Panc1 (cell line): ENCODE data around the gene OR51E1.

Experiments
- POLR2AphosphoS5 ChIP-seq: IDR thresholded peaks from 2 replicates; pipeline ENCODE4 v1.6.1; 2012; ENCODE audit warnings: mild to moderate bottlenecking, low read depth, low read length, moderate library complexity
- SIN3A ChIP-seq: IDR thresholded peaks from 2 replicates; pipeline ENCODE4 v1.6.1; 2012; ENCODE audit warnings: low read depth, mild to moderate bottlenecking, low read length, moderate library complexity, borderline replicate concordance; ENCODE audit not compliant: insufficient read depth
- TCF7L2 ChIP-seq: IDR thresholded peaks from 2 replicates; pipeline ENCODE4 v1.6.1; 2011; ENCODE audit warnings: mild to moderate bottlenecking, low read depth, low read length, inconsistent platforms
- TF ChIP-seq, protein P1 (sequence below): fragments of 450-650 bp; IDR thresholded peaks from 2 replicates; pipeline ENCODE4 v1.5.1; 2017; ENCODE audit warnings: mild to moderate bottlenecking
- TF ChIP-seq, protein P2 (sequence below), 2 experiments: IDR thresholded peaks; 2 replicates each; pipeline ENCODE4 v1.6.1; 2011 to 2012; ENCODE audit warnings: low read depth in 2 of 2, control low read depth in 1 of 2, low read length in 1 of 2, mild to moderate bottlenecking in 1 of 2, moderate library complexity in 1 of 2; ENCODE audit not compliant: insufficient read depth in 1 of 2

DNA sequence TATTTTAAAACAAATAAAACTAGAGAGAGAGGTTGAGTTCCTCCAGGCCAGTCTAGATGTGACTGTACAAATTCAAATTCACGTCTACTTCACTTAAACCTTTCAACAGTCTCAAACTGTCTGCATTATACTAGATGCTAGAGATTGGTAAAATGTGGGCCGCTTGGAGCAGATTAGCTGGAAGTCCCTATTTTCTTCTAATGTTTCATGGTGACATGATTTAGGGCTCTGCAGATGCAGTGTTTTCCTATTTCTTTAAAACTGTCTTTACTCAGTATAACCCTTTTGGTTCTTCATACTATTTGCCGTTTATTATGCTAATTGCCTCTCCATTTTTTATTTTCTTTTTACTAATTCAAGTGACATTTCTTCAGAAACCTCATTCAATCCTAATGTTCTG, 20.4 kb downstream of the OR51E1 start:
- TF ChIP-seq, protein P1, sequence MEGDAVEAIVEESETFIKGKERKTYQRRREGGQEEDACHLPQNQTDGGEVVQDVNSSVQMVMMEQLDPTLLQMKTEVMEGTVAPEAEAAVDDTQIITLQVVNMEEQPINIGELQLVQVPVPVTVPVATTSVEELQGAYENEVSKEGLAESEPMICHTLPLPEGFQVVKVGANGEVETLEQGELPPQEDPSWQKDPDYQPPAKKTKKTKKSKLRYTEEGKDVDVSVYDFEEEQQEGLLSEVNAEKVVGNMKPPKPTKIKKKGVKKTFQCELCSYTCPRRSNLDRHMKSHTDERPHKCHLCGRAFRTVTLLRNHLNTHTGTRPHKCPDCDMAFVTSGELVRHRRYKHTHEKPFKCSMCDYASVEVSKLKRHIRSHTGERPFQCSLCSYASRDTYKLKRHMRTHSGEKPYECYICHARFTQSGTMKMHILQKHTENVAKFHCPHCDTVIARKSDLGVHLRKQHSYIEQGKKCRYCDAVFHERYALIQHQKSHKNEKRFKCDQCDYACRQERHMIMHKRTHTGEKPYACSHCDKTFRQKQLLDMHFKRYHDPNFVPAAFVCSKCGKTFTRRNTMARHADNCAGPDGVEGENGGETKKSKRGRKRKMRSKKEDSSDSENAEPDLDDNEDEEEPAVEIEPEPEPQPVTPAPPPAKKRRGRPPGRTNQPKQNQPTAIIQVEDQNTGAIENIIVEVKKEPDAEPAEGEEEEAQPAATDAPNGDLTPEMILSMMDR = no peak
- no peak for TF ChIP-seq SIN3A
- TF ChIP-seq TCF7L2 = no peak
- TF ChIP-seq, protein P2, sequence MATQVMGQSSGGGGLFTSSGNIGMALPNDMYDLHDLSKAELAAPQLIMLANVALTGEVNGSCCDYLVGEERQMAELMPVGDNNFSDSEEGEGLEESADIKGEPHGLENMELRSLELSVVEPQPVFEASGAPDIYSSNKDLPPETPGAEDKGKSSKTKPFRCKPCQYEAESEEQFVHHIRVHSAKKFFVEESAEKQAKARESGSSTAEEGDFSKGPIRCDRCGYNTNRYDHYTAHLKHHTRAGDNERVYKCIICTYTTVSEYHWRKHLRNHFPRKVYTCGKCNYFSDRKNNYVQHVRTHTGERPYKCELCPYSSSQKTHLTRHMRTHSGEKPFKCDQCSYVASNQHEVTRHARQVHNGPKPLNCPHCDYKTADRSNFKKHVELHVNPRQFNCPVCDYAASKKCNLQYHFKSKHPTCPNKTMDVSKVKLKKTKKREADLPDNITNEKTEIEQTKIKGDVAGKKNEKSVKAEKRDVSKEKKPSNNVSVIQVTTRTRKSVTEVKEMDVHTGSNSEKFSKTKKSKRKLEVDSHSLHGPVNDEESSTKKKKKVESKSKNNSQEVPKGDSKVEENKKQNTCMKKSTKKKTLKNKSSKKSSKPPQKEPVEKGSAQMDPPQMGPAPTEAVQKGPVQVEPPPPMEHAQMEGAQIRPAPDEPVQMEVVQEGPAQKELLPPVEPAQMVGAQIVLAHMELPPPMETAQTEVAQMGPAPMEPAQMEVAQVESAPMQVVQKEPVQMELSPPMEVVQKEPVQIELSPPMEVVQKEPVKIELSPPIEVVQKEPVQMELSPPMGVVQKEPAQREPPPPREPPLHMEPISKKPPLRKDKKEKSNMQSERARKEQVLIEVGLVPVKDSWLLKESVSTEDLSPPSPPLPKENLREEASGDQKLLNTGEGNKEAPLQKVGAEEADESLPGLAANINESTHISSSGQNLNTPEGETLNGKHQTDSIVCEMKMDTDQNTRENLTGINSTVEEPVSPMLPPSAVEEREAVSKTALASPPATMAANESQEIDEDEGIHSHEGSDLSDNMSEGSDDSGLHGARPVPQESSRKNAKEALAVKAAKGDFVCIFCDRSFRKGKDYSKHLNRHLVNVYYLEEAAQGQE (IDR thresholded peaks at IDR 0.05; ENCODE audit: insufficient read depth in 1 of 2, low read depth in 2 of 2, low read length in 1 of 2) = no peak
- TF ChIP-seq POLR2AphosphoS5 = no peak
